ENCODE measurements around the gene SIGLEC5. TPM values are rescaled to one million over a fixed set of nuclear protein-coding genes. Genes with fewer than 3 reads are reported as not detected.

The SIGLEC5 gene
- total RNA-seq, 1 experiment from 2014 or later, result not detected

DNA sequence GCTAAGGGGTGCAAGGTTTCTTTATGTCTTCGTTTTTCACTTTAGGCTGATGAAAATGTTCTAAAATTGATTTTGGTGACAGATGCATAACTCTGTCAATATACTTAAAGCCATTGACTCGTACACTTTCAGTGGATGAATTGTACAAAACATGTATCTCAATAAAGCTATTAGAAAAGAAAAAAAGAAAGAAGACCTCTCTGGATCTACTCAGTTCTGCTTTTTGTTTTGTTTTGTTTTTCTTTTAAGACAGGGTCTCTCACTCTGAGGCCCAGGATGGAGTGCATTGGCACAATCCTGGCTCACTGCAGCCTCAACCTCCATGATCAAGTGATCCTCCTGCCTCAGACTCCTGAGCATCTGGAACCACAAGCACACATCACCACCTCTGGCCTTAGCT is 3.5 kb downstream of the SIGLEC5 start:
- CTCF ChIA-PET, result no interaction called here
- intact Hi-C loops (cut with micrococcal nuclease; ENCODE audit: unreplicated experiment), result no loop called here
- Histone ChIP-seq H3K27ac (ENCODE audit: low read depth, low read length, poor library complexity, severe bottlenecking) (no peak overlapping the region), H3K4me1 (ENCODE audit: insufficient read depth, low read length, poor library complexity, severe bottlenecking) (no peaks in the 10 kb centered on the region), H3K36me3 (ENCODE audit: insufficient read depth, low read length, poor library complexity, severe bottlenecking) (no peaks in the 10 kb centered on the region), H3K4me3 (ENCODE audit: low read depth, low read length, poor library complexity, severe bottlenecking) (no peak overlapping the region), H3K27me3 (replicated peaks; ENCODE audit: insufficient read depth, low read depth, low read length, poor library complexity) (peaks cover 56% of the 10 kb centered on the region), H3K9me3 (ENCODE audit: low read depth, low read length, poor library complexity, severe bottlenecking) (no peaks in the 10 kb centered on the region)
- no peak for DNase-seq (ENCODE audit: low spot score)
- TF ChIP-seq EZH2 (IDR thresholded peaks at IDR 0.05; ENCODE audit: borderline replicate concordance, low read depth, low read length, poor library complexity, severe bottlenecking) (no peak), CTCF (conservative IDR thresholded peaks at IDR 0.05; ENCODE audit: low read depth, low read length) (no peak)
- POLR2A ChIA-PET (ENCODE audit: low non-redundant PET), result no interaction called here
- no TSS peak for BruUV-seq (replicated peaks)

- no peaks in the 10 kb centered on the region for H3K9me3 ChIP-seq (ENCODE audit: low read depth, low read length, poor library complexity, severe bottlenecking)
- intact Hi-C loops (cut with micrococcal nuclease; ENCODE audit: unreplicated experiment), result no loop called here
- no peaks in the 10 kb centered on the region for H3K36me3 ChIP-seq (ENCODE audit: insufficient read depth, low read length, poor library complexity, severe bottlenecking)
- DNase-seq (ENCODE audit: low spot score), result no peak
- TF ChIP-seq EZH2 (IDR thresholded peaks at IDR 0.05; ENCODE audit: borderline replicate concordance, low read depth, low read length, poor library complexity, severe bottlenecking), result no peak
- TF ChIP-seq CTCF (conservative IDR thresholded peaks at IDR 0.05; ENCODE audit: low read depth, low read length), result no peak
- peaks cover 57% of the 10 kb centered on the region for H3K27me3 ChIP-seq (replicated peaks; ENCODE audit: insufficient read depth, low read depth, low read length, poor library complexity)
- ChIA-PET CTCF (no interaction called here), POLR2A (ENCODE audit: low non-redundant PET) (no interaction called here)
- no TSS peak for BruUV-seq (replicated peaks)
- H3K27ac ChIP-seq (ENCODE audit: low read depth, low read length, poor library complexity, severe bottlenecking), result no peak overlapping the region
- H3K4me3 ChIP-seq (ENCODE audit: low read depth, low read length, poor library complexity, severe bottlenecking), result no peak overlapping the region
- no peaks in the 10 kb centered on the region for H3K4me1 ChIP-seq (ENCODE audit: insufficient read depth, low read length, poor library complexity, severe bottlenecking)
Observed at GRCh38 chr19:51621178-51621577, 9.0 kb downstream of the SIGLEC5 start.

GRCh38 chr19:51615991-51616390 is 14.2 kb downstream of the SIGLEC5 start:
- POLR2A ChIA-PET (ENCODE audit: low non-redundant PET), result no interaction called here
- CTCF ChIA-PET, result no interaction called here
- no peaks in the 10 kb centered on the region for H3K9me3 ChIP-seq (ENCODE audit: low read depth, low read length, poor library complexity, severe bottlenecking)
- TF ChIP-seq EZH2 (IDR thresholded peaks at IDR 0.05; ENCODE audit: borderline replicate concordance, low read depth, low read length, poor library complexity, severe bottlenecking), result no peak
- no peak for TF ChIP-seq CTCF (conservative IDR thresholded peaks at IDR 0.05; ENCODE audit: low read depth, low read length)
- peaks cover 47% of the 10 kb centered on the region for H3K27me3 ChIP-seq (replicated peaks; ENCODE audit: insufficient read depth, low read depth, low read length, poor library complexity)
- no peak for DNase-seq (ENCODE audit: low spot score)
- BruUV-seq (replicated peaks), result no TSS peak
- H3K27ac ChIP-seq (ENCODE audit: low read depth, low read length, poor library complexity, severe bottlenecking), result no peak overlapping the region
- H3K4me1 ChIP-seq (ENCODE audit: insufficient read depth, low read length, poor library complexity, severe bottlenecking), result no peaks in the 10 kb centered on the region
- intact Hi-C loops (cut with micrococcal nuclease; ENCODE audit: unreplicated experiment), result no loop called here
- no peak overlapping the region for H3K4me3 ChIP-seq (ENCODE audit: low read depth, low read length, poor library complexity, severe bottlenecking)
- no peaks in the 10 kb centered on the region for H3K36me3 ChIP-seq (ENCODE audit: insufficient read depth, low read length, poor library complexity, severe bottlenecking)

Measured in A673 (cell line).